HG03280 (cell line): ENCODE data around the gene PEAR1.

Experiments used
- ATAC-seq: cut with Tn5 transposase; IDR thresholded peaks from one replicate; pipeline ENCODE4 v1.9.1; 2021; ENCODE audit warnings: mild to moderate bottlenecking, moderate library complexity; ENCODE audit not compliant: unreplicated experiment

PEAR1 gene

DNA sequence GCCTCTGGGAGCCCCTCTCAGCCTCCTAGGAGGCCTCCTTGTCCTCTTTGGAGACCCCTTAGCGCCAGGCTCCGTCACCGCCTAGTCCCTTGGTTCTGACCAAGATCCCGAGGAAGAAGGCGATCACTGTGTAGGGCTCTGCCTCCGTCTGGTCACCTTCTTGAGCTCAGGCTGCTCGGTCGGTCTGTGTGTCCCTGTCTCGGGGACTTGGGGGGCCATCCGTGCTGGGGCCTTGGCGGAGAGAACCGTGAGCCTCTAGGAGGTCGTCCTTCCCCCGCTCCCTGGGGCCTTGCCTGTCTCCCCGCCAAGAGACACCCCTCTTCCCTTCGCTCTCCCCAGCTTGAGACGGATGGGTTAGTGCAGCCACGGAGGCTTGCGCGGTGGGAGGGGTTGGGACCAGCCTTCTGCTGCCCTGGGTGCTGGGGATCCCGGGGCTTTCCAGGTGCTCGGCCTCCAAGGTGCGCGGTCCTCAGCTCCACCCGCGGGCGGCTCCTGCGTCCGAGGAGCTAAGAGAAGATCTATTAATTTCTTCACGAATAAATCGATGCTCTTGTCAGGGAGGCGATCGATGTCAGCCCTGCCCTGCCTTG is 33.9 kb upstream of the PEAR1 start:
- no peak for ATAC-seq

DNA sequence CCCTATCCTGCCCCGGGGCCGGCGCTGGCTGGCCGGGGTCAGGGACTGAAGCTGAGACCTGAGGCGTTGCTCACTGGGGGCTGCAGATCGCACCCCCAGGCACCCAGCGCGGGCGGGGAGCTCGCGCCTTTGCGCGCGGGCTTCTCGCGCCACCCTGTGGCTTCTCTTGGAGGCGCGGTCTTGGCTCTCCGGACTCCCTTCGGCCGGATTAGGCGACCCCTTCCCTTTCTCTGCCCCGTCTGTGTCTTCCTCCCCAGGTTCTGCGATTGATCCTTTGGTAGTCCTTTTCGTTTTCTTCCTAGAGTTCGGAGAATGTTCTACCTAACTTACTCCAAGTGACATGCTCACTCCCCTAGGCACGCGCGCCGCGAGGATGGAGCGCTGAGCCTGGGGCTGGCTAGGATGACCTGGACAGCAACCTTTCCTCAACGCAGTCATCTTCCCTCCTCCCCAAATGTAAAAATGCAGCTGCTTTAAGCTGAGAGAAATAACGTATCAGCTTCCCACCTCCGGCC is 33.3 kb upstream of the PEAR1 start:
- ATAC-seq, result no peak

DNA sequence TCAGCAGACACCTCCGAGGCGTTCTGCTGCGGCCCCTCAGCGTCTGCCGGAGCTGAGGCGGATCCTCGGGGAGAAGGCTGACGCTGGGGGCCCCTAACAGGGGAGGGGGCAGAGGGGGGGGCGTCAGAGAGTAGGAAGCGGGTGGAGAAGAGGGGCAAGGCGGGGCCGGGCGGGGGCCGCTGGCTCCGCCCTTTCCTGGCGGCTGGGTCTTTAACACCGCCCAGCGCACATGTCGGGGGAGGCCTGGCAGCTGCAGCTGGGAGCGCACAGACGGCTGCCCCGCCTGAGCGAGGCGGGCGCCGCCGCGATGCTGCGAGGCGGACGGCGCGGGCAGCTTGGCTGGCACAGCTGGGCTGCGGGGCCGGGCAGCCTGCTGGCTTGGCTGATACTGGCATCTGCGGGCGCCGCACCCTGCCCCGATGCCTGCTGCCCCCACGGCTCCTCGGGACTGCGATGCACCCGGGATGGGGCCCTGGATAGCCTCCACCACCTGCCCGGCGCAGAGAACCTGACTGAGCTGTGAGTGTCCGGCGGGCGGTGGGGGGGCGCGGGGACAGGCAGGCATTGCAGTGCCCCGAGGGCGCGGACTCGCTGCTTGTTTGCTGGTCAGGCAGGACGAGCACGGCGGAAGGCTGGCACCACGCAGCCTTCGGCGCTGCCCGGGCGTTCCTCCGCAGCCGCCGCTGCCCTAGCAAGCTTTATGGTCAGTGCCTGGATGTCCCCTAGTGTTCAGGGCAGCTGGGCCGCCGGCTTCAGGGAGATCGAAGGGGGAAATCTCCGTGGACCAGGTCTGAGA is 32.7 kb upstream of the PEAR1 start, which contains the start of gene NTRK1:
TSS of gene NTRK1 (plus strand) at position 238 of the 796 bp plus-strand sequence. CDS start at position 308, 70 bp downstream.
- no peak for ATAC-seq

DNA sequence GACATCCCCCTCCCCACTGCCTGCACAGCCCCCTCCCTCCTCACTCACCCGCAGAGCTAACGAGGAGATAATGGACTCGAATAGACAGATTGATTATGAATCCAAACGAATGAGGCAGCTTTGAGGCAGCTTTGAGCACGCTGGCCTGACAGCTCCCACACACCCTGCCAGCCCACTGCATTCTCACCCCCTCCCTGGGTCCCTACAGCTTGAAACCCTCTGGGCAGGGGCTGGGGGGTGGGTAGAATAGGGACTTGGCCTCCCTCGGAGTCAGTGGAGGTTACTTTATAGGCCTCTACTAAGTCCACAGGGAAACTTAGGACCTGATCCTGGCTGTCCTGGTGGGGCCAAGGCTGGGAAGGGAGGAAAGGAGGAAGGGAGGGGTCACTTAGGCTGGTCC is 30.9 kb upstream of the PEAR1 start:
- ATAC-seq, result no peak

DNA sequence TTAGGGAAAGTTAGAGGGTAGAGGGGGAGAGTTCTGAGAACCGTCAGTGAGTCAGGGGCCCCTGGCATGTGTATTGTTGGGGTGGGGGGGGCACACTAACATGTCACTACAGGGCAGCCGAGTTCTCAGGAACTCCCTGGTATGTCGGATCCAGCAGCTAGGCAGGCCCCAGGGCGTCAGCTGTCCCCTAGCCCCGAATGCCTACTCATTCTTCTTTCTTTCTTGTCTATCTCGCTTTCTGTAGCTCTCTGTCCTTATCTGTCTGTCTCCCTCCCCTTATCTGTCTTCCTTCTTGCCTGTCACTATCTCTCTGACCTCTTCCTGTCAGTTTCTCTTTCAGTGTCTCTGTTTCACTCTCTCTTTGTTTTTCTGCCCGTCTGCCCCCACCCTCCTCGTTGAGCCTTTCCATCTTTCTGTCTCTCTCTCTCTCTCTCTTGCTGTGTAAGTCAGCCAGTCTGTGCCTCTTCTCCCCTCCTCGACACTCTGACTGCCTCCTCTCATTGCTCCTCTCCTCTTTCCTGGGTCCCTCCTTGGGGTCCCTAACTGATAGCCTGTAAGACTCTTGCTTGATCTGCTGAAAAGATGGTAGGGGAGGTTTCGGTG is 30.4 kb upstream of the PEAR1 start:
- ATAC-seq, result no peak

DNA sequence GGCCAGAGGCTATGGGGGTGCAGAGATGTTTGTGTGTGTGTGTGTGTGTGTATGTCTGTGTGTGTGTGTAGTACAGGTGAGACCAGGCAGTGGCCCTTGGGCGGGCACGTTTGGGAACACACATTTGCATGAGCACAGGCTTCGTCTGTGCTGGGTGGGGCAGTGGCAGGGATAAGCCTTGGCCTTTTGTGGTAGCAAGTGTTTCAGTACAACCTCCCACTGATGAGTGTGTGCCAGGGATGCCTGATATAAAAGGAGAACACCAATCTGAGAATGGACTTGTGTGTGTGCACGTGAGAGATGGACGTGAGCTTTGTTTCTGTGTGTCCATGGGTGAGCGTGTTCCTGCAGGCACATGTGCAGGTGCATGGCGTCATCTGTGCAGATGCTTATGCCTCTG is 29.9 kb upstream of the PEAR1 start:
- ATAC-seq, result no peak

DNA sequence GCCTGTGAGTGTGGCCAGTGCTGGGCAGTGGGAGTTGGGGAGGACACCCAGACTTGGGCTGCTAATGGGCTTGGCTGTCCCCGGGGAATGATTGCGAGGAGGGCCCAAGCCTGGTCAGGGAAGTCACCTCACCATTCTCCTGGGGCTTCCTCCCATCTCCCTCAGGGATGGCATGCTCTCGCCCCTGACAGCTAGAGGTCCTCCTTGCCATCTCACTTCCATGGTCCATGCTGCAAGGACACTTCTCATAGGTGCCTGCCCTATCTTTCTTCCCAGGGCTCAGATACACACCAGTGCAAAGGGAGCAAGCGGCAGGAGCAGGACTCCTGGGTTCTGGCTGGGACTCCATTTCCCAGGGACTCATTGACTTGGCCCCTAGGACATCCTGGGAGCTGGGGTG is 28.7 kb upstream of the PEAR1 start:
- ATAC-seq, result no peak

DNA sequence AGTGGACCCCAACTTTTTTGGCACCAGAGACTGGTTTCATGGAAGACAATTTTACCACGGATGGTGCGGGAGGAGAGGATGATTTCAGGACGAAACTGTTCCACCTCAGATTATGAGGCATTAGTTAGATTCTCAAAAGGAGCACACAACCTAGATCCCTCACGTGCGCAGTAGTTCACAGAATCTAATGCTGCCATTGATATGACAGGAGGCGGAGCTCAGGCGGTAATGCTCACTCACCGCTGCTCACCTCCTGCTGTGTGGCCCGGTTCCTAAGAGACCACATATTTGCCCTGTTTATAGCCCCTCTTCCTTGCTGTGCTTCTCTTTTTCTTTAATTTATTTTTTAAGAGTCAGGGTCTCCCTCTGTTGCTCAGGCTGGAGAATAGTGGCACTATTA is 28.3 kb upstream of the PEAR1 start:
- no peak for ATAC-seq

DNA sequence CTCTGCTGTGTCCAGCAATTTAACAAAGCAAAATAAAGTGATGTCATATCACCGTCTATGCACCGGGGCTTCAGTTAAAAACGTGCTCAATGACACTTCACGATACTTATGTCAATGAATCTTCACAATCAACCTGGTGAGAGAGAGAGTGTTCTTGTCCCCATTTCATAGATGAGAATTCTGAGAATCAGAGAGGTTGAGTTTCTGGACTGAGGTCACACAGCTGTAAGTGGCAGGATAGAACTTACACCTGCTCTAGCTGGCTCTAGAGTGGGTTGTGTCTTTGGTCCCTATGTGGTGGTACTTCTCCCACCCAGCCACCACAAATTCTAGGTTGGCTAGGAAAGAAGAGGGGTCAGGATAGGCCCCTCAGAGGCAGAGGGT is 27.7 kb upstream of the PEAR1 start:
- no peak for ATAC-seq

DNA sequence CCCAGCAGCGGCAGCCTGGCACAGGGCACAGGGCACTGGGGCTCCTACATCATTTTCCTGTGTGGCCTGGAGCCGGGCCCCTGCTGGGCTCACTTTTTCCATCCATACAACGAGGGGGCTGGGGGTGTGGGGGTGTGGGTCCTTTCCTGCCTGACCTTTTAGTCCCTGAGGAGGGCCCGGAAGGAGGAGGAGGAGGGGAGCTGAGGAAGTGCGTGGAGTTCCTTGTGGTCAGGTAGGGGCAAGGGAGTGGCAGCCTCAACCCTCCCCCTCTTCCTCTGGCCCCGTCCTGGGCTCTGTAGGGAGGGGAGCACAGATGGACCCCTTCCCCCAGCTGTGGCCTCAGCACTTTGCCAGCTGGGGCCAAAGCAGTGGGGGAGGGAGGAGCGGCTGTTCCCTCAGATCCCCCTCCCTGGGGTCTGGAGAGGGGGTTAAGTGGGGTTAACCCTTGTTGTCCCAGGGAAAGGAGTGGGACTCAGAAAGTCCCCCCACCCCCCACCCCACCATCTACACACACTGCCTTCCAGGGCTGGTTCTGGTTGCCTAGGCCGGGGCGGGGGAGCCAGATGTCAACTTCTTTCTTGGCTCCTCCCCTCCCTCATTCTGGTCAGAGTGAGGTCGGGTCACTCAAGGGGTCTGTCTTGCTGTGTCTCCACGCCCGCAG is 27.1 kb upstream of the PEAR1 start:
- ATAC-seq, result no peak

DNA sequence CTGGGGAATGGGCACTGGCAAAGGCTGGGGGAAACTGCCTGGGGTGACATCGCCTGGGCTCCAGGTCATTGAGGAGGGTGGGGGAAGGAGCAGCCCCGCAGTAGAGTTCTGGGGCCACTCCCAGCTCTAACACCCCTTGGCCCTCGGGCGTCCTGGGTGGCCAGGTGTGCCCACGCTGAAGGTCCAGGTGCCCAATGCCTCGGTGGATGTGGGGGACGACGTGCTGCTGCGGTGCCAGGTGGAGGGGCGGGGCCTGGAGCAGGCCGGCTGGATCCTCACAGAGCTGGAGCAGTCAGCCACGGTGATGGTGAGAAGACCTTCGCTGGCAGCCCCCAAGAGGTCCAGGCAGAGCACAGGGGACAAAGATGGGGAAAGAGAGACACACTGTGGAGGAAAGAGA is 25.2 kb upstream of the PEAR1 start:
- no peak for ATAC-seq

DNA sequence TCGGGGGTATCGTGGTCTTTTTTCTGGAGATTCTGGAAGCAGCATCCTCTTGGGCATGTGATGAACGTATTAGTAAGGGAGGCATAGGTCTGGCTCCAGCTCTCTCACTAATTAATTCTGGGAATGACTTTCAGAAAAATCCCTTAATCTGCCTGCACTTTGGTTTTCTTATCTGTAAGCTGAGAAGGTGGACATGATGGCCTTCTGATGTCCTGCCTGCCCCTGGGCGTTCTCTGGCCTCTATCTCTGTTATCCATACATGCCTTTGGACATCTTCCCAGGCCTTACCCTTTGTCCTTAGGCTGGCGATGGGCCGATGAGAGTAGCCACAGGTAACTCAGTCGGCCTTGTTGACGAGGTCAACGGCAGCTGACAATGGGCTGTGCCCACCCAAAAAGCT is 24.1 kb upstream of the PEAR1 start:
- no peak for ATAC-seq

DNA sequence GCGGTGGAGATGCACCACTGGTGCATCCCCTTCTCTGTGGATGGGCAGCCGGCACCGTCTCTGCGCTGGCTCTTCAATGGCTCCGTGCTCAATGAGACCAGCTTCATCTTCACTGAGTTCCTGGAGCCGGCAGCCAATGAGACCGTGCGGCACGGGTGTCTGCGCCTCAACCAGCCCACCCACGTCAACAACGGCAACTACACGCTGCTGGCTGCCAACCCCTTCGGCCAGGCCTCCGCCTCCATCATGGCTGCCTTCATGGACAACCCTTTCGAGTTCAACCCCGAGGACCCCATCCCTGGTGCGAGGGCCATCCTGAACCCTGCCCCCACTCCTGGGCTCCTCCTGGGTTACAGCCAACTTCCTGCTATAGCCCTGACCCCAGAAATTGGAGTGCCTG is 19.9 kb upstream of the PEAR1 start:
- ATAC-seq, result no peak

DNA sequence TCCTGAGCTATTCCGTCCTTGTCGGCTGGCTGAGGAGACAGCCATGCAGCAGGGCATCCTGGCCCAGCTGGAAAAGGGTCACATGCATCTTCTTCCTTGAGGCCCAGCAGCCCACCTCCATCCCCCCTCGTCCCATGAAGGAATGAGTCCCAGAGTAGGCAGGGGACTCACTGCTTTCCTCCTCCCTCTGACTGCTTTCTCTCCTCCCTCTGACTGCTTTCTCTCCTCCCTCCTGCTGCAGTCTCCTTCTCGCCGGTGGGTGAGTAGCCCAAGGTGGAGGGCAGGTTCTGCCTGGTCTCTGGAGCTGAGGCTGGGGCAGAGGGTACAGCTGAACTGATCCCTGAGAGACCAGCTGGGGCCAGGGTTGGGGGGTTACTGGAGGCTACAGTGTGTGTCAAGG is 19.4 kb upstream of the PEAR1 start:
- ATAC-seq, result no peak

DNA sequence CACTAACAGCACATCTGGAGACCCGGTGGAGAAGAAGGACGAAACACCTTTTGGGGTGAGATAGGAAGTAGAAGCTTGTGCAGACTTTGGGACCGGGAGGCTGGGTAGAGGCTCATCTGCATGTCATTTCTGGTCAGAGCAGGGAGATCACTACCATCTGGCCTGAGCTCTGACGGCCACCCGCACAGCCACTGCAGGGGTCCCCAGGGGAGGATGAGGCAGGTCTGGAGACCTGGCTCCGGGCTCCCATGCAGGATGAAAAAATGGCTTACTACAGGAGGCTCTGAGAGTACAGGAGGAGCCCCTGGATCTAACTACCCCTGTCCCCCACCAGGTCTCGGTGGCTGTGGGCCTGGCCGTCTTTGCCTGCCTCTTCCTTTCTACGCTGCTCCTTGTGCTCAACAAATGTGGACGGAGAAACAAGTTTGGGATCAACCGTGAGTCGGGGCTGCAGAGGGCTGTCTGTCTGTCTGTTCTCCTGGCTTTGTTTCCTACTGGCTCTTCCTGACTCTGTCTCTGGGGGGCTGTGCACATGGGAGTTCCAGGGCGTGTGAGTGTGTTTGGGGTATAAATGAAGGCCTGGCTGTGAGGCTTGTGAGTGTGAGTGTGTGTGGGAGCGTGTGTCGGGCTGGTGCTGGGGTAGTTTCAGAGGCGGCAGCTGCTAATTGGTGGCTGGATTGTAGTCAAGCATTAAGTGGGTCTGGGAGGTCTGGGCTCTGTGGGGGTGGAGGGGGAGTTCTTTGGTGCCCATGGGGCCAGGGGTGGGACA is 18.8 kb upstream of the PEAR1 start:
- no peak for ATAC-seq

DNA sequence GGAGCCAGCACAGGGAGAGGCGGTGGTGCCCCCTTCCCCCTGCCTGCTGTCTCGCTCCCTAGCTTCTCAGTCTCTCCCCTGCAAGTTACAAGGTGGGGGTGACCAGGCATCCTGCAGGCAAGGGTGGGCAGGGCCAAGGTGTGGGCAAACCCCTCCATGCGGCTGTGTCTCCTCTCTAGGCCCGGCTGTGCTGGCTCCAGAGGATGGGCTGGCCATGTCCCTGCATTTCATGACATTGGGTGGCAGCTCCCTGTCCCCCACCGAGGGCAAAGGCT is 18.2 kb upstream of the PEAR1 start:
- no peak for ATAC-seq

DNA sequence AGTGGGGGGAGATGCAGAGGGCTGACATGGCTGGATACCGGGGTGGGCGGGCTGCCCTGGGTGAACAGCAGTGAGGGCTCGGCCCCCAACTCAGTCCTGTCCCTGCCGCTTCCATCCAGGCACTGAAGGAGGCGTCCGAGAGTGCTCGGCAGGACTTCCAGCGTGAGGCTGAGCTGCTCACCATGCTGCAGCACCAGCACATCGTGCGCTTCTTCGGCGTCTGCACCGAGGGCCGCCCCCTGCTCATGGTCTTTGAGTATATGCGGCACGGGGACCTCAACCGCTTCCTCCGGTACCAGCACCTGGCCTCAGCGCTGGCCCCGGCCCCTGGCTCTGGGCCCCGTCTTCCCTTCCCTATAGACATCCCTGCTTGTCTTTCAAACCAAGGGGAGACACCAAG is 17.2 kb upstream of the PEAR1 start:
- no peak for ATAC-seq

DNA sequence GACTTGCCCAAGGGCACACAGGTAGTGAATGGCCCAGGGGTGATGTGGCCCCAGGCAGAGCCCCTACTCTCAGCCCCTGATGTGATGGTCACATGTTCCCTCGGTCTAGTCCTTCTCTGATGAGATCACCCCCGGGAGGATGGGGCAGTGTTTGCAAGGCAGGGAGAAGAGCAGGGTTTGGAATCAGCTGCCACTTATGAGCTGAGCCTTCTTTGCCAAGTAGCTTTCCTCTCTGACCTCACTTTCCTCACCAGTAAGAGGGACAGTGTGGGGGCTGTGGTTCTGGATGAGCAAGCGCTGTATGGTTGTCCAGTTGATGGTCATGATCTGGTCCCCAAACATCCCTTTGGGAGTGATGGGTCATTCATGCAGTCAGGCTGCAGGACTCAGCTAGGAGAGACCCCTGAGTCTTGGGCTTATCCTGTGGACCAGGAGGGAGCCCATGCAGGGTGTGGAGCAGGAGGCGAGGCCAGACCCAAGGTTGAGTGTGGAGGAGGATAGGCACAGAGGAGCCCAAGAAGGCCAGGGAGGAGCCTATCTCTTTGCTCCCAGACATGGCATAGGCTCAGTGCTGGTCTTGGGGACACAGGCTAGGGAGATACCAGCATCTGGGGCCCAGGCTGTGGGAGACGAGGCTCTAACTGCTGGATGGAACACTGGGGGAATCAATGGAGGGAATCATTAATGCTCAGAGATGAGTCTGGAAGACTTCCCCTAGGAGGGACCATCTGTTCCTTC is 15.9 kb upstream of the PEAR1 start:
- no peak for ATAC-seq

DNA sequence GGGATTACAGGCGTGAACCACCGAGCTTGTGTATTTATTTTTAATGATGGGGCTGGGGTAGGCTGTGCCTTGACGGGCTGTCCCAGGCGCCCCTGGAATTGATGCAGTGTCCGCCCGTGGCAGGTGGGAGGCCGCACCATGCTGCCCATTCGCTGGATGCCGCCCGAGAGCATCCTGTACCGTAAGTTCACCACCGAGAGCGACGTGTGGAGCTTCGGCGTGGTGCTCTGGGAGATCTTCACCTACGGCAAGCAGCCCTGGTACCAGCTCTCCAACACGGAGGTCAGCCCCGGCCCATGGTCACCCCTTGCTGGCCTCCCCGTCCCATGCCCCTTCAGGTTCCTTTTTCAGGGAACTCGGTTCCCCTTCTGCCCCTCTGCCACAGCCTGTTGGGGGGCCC is 13.6 kb upstream of the PEAR1 start:
- no peak for ATAC-seq

DNA sequence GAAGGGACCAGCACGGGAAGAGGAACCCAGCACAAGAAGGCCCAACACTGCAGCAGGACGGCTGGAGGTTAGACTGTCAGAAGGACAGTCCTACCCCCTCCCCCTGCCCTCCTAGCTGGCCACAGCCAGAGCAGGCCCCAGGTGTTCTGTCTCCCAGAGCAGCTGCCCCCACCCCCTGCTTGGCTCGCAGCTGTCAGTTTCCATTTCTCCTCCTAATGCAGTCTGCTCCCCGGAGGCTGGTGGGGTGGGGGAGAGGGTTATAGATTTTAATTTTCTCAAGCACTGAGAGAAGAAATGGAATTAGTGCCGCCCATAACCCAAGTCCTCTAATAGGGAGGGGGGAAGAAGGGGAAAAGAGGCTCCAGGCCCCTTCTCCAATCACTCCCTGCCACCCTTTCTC is 13.0 kb upstream of the PEAR1 start:
- no peak for ATAC-seq
